ENCODE data around the gene PTCH2. TPM values are rescaled to one million over a fixed set of nuclear protein-coding genes. Genes with fewer than 3 reads are reported as not detected.

PTCH2 gene
- total and polyA plus RNA-seq, 2 of the 13 experiments (the other 11 are each of a cell fraction or from before 2014, with no cell fraction given), result 0.60 to 1.5 TPM

- no peak for TF ChIP-seq NR2C2 (CRISPR knock-in tag; IDR thresholded peaks at IDR 0.05; ENCODE audit: borderline replicate concordance)
- TF ChIP-seq ZNF124 (CRISPR knock-in tag; IDR thresholded peaks at IDR 0.05), result no peak
- no peak for TF ChIP-seq NFATC3 (CRISPR knock-in tag; IDR thresholded peaks at IDR 0.05)
- no peak for TF ChIP-seq HES4 (CRISPR knock-in tag; IDR thresholded peaks at IDR 0.05; ENCODE audit: borderline replicate concordance)
- TF ChIP-seq MTA3 (CRISPR knock-in tag; IDR thresholded peaks at IDR 0.05), result no peak
- TF ChIP-seq ZMAT5 (CRISPR knock-in tag; IDR thresholded peaks at IDR 0.05; ENCODE audit: borderline replicate concordance, low read depth), result no peak
- TF ChIP-seq MIXL1 (CRISPR knock-in tag; IDR thresholded peaks at IDR 0.05), result no peak
- peak; percentile 40; the same call in 1 of the 2 replicates for TF ChIP-seq CBX5 (CRISPR knock-in tag; IDR thresholded peaks at IDR 0.05; ENCODE audit: borderline replicate concordance)
- no peak for TF ChIP-seq ZMYM2 (CRISPR knock-in tag; IDR thresholded peaks at IDR 0.05)
- TF ChIP-seq NAIF1 (CRISPR knock-in tag; IDR thresholded peaks at IDR 0.05; ENCODE audit: borderline replicate concordance), result no peak
- TF ChIP-seq GZF1 (CRISPR knock-in tag; IDR thresholded peaks at IDR 0.05), result no peak
- TF ChIP-seq ZNF446 (CRISPR knock-in tag; IDR thresholded peaks at IDR 0.05), result no peak
- no peak for TF ChIP-seq ZFP41 (CRISPR knock-in tag; IDR thresholded peaks at IDR 0.05; ENCODE audit: borderline replicate concordance)
- no peak for TF ChIP-seq GABPB1 (CRISPR knock-in tag; IDR thresholded peaks at IDR 0.05)
- TF ChIP-seq SATB2 (CRISPR knock-in tag; IDR thresholded peaks at IDR 0.05), result no peak
- no peak for TF ChIP-seq NPAS2 (CRISPR knock-in tag; IDR thresholded peaks at IDR 0.05; ENCODE audit: borderline replicate concordance)
- TF ChIP-seq ZNF234 (CRISPR knock-in tag; conservative IDR thresholded peaks at IDR 0.05), result no peak
- peak; percentile 24; the same call in 1 of the 2 replicates for TF ChIP-seq FOSL2 (CRISPR knock-in tag; IDR thresholded peaks at IDR 0.05)
- 0 out of 2 replicates have a peak, but pooled peaks have one; percentile 25 for TF ChIP-seq ZFP90 (CRISPR knock-in tag; IDR thresholded peaks at IDR 0.05; ENCODE audit: borderline replicate concordance)
- TF ChIP-seq, protein P1, sequence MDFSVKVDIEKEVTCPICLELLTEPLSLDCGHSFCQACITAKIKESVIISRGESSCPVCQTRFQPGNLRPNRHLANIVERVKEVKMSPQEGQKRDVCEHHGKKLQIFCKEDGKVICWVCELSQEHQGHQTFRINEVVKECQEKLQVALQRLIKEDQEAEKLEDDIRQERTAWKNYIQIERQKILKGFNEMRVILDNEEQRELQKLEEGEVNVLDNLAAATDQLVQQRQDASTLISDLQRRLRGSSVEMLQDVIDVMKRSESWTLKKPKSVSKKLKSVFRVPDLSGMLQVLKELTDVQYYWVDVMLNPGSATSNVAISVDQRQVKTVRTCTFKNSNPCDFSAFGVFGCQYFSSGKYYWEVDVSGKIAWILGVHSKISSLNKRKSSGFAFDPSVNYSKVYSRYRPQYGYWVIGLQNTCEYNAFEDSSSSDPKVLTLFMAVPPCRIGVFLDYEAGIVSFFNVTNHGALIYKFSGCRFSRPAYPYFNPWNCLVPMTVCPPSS (IDR thresholded peaks at IDR 0.05), result no peak
- no peak for TF ChIP-seq ZNF232 (CRISPR knock-in tag; IDR thresholded peaks at IDR 0.05; ENCODE audit: borderline replicate concordance)
- TF ChIP-seq ZNF3 (CRISPR knock-in tag; IDR thresholded peaks at IDR 0.05), result no peak
- peak; percentile 37 for TF ChIP-seq XRCC5 (optimal IDR thresholded peaks at IDR 0.05; ENCODE audit: low read length)
- no peak for TF ChIP-seq ZNF550 (CRISPR knock-in tag; IDR thresholded peaks at IDR 0.05; ENCODE audit: borderline replicate concordance)
- no peak for TF ChIP-seq ZSCAN31 (CRISPR knock-in tag; IDR thresholded peaks at IDR 0.05; ENCODE audit: low read depth)
- TF ChIP-seq GTF3A (CRISPR knock-in tag; conservative IDR thresholded peaks at IDR 0.05), result no peak
- TF ChIP-seq TBX2 (CRISPR knock-in tag; IDR thresholded peaks at IDR 0.05; ENCODE audit: borderline replicate concordance), result no peak
- TF ChIP-seq TSC22D2 (CRISPR knock-in tag; IDR thresholded peaks at IDR 0.05; ENCODE audit: borderline replicate concordance), result no peak
- TF ChIP-seq SAP130 (CRISPR knock-in tag; IDR thresholded peaks at IDR 0.05; ENCODE audit: low read depth), result peak; percentile 56
Measured at GRCh38 chr1:44835738-44836675, 7.0 kb downstream of the PTCH2 start (continued).

Data from HepG2 (cell line).